Fibroblast of the conjunctiva (primary cell): ENCODE results near the gene CTNNA2.

Experiments used
- DNase-seq: peaks from one replicate; pipeline ENCODE4 v3.0.0-alpha.2; 2010; ENCODE audit warnings: low read depth

Gene CTNNA2

DNA sequence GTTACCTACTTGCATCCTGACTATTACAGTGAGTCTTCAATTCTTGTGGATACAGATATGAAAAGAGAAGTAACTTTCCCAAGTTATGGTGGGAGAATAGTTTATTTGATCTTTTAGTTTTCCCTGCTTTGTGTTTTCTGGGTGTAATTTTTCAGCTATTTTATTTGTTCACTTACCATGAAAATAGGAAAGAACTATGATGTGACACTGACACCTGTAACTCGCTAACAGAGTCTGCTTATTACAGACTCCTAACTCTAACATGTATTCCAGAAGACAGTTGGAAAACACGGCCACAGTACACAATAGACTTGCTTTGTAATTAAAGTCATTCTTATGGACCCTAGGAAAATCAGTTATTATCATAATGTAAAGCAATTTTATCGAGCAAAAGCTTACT is 468.5 kb downstream of the CTNNA2 start:
- no peak for DNase-seq

DNA sequence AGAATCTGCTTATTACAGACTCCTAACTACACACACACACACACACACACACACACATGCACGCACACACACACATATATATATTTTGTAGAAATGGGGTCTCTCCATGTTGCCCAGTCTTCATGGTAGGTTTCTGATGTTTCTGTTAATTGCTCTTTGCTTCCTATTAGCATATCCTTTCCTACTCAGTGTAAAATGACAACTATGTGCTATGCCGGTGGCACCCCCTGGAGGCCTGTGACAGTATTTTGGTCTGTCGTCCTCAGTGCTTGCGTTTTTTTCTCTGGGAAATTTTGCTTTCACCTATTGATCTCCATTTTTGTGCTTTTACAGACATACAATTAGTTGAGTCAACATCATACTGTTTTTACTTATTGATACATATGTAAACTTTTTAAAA is 469.6 kb downstream of the CTNNA2 start:
- no peak for DNase-seq

DNA sequence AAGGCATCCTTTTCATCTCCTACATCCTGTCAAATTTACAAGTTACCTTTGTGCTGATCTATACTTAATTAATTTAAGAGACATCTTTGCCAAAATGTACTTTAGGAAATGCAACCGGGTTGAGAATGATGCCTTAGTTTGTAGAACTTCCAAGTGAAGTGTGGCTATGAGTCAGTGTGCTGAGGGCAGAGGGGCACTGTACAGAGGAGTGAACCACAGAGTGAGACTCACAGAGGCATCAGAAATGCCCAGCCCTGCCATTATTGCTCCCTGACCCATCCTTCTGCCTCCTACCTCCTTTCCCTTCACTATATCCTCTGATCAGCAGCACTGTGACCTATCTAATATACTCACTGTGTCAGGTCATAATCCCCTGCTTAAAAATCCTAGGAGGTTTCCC is 471.6 kb downstream of the CTNNA2 start:
- DNase-seq, result no peak

DNA sequence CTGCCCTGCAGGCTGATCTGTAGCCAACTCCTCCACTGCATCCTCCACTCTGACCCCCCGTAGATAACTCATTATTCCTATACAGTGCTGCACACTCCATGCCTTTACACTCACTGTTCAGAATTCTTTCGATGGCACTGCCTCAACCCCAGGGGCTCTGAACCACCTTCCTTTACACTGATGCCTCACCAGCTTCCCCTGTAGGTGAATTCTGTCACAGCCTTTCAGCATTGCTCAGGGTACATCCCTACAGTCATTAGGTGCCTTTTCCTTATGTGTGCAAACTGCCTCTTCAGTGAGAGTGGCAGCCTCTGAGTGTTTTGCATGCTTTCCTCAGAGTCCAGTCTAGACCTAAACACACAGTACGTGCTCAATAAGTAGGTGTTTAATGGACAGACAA is 472.3 kb downstream of the CTNNA2 start:
- DNase-seq, result no peak

DNA sequence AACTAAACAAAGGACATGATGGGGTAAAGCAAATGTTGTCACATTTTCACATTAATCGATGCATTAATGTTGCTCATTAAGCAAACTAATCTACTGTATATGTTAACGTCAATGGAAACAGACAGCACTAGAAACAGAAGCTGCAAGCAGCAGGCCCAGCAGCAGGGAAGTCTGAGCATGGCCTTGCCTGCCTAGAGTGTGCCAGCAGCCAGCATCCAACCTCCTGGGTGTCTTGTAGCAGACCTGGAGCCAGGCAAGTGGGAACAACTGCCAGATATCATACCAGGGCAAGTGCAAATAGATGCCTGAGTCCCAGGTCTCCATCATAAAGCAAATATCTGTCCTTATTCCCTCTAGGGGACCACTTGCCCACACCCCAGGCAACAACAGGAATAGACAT is 472.7 kb downstream of the CTNNA2 start:
- DNase-seq, result no peak

DNA sequence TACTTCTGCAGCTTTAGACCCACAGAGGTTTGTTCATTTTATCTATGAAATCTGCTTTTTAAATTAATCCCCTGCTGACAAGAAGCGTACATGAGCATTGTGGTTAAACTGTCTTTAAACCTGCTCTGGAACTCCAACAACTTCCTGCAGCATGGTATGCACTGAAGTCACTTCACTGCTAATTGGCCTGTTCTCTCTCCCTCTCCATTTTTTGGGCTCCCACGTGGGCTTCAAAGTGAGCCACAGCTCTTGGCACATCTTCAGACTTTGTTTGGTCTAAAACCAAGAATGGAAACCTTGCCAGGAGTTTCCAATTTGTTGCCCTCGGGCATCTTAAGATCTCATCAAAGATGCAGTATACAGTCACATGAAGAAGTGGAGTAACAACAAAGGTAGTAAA is 480.3 kb downstream of the CTNNA2 start:
- no peak for DNase-seq

DNA sequence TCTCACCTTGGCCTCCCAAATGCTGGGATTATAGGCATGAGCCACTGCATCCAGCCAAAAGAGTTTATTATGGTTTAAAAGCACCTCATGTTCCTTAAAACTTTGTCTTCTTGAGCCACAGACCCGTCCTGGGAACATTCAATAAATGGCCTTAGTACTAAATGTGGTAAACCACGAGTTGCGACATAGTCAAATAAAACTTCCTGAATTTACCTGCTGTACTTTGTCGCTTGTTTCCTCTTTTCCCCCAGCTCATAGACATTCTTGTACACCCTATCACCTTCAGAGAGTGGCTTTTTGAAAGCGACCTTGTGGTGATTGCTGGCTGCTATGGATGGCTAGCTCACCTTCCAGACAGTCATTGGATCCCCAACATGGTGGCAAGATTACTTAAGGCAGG is 481.3 kb downstream of the CTNNA2 start:
- no peak for DNase-seq

DNA sequence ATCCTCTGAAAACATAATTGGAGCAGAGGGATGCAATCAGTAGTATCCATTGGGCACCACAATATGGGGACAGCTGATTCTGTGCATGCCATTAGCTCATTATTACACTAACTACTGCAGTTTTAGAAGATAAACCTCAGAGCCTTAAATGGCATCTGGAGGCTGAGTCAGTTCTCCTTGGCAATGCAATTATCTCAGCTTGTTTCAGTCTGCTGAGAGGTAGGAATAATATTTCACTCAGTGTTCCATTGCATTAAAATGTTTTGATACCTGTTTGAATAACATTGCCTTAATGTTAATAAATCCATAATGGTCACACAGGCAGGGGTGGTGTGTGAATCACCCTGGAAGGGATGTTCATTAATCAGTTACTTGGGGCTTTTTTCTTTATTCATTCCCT is 482.1 kb downstream of the CTNNA2 start:
- DNase-seq, result no peak

DNA sequence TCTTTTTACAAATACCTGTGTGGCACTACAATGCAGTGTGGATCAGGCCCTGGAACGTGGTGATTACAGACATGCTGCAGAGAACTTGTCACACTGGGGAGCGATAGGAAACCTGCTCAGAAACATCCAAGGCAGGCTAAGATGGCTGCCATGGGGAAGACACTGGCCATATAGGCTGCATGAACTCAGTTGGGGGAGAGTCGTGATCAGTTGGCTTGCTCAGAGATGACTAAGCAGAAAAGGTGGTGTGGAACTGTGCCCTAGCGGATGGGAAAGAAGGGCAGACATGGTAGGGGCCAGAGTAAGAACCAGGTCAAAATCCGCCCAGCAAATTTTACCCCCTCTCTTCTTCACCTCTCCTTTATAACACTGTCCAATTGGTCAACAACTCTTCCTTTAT is 483.9 kb downstream of the CTNNA2 start:
- no peak for DNase-seq

DNA sequence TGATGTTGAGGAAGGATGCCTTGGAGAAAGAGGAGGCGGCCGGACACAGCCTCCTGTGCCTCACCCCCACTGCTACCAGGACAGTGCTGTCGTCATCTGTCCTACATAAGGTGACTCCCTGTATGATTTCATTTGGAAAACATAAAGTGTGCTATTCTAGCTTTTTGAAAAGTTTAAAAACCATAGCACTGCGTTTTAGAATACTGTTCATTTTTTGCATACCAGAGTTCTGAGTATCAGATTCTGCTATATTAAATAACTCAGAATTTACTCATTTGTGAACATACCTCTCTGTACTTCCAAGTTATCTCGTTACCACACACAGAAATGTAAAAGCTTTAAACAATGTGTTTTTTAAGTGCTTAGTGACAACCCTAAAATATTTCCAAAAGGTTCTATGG is 488.9 kb downstream of the CTNNA2 start:
- no peak for DNase-seq

DNA sequence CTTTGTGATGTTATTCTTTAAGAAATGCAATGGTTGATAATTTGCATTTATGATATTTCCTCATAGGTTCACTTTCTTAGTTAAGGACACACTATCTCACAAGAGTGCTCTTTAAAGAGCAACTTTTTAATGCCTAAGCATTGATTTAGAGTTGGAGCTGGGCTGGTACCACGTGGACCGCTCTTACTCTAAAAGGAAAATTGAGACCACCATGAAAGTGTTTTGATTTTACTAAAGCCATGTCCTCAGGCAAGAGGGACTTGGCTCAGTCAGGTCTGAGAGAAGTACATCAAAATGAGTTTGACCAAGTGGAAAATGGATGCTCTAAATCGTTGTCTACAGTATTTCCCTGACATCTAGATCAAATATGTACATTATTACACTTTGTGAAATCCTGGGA is 489.3 kb downstream of the CTNNA2 start:
- no peak for DNase-seq

DNA sequence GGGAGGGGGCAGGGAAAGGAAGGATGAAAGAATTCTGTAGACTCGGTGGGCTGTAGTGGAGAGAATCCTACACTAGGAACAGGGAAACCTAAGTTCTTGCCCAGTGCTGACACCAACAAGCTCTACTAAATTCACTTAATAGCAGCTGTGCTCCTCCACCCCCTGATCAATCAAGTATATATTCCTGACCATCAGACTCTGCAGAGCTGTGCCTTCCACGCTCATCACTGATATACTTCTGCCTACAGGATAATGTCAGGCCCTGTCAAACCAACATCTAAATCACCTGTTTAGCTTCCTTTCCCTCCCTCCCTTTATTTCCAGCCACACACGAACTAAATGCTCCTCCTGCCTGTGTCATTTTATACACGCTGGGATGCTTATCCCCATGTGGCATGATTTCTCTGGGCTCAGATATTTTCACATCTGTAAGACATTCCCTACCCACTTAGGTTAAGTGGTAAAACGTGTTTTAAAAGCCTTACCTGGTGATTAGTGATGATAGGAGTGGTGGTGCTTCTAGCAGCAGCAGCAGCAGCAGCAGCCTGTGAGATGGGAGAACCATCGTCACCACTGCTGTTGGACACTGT is 489.8 kb downstream of the CTNNA2 start:
- no peak for DNase-seq

DNA sequence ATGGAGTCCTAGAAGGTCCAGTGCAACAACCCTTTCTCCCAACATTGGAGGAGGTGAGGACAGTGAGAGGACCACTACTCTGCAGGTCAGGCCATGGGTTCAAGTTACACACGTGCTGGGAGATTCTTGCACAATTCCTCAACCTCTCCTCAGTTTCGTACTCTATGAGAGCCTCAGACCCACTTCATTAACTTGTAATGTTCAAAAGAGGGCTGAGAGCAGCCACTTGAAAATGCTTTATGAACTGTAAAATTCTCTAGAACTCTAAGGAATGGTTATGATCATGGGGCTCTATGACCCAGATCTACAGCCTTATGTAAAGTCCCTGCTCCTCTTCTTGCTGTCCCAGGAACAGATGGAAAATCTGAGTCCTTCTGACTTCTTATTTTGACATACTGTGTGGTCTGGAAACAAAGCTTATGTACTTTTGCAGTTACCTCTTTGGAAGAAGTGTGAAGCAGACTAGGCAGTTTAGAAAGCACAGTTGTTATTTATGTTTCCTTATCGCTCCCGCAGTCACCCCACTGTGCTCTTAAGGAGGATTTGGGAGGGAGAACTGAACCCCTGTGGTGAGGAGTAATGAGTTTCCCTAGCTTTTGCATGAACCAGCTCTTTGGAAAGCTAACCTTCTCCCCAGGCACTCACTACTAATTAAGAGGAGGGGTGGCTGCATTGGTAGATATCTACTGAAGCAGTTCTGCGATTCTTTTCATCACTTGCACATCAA is 495.1 kb downstream of the CTNNA2 start:
- DNase-seq, result no peak

DNA sequence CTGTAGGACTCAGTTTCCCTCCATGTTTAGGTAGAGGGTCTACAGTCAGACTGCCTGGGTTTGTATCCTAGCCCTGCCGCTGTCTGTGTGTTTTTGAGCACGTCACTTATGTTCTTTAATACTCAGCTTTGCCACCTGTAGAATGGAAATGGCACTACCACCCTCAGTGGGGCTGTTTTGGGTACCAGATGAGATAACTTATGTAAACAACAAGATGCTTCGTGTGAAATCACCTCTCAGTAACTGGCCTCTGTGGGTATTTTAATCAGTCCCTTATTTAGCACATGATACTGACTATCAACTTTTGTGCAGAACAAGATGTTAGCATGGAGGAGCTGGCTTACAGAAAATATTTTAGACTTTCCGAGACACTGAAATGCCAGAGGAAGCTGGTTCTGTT is 495.7 kb downstream of the CTNNA2 start:
- no peak for DNase-seq

DNA sequence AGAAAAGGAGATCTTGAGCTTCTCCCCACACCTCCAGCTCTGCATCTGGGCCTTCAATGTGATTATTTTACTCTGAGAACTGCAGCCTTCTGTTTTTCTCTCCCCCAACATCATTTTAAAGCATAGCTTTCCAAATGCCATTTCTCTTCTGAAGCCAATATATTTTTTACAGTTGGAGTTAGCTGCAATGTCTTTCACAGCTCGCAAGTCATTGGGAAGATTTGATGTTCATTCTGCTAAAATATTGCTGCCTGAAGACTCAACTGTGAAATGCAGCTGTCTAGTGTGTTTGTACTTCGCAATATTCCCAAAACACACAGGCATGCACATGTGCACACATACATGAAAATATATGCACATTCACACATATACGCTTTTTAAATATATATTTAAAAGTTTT is 496.4 kb downstream of the CTNNA2 start:
- no peak for DNase-seq

DNA sequence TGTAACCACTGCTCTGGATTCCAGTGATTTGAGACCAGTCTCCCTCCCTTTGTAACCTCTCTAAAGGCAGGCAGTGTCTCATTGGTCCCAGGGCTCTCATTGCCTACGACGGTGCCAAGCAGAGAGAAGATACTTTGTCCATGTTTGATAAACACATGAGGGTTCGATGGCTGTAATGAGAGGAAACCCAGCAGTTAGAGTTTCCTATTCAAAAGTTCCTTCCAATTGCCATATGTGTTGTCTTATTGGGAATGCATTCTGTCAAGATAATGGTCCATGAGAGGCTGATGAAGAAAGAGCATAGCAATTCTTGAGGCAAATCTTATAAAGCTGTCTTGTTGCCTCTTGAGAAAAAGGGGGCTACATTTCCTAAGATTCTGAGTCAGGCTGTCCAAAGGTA is 499.2 kb downstream of the CTNNA2 start:
- no peak for DNase-seq

DNA sequence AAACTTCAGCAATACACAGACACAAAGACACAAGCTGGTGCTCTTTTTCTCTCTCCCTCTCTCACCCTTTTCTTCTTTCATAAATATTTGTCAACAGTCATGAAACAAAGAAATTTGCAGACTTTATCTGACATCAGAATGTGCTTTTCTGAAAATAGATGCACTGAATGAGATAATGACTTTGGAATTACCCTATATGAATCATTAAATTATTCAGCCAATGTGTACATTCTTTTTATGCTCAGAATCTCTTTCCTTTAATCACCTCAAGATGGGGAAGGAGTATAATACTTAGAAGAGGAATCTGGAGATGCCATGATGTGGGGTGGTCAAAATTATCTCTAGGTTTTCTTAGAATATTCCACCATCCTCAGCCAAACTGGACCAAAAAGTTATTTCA is 501.8 kb downstream of the CTNNA2 start:
- no peak for DNase-seq

DNA sequence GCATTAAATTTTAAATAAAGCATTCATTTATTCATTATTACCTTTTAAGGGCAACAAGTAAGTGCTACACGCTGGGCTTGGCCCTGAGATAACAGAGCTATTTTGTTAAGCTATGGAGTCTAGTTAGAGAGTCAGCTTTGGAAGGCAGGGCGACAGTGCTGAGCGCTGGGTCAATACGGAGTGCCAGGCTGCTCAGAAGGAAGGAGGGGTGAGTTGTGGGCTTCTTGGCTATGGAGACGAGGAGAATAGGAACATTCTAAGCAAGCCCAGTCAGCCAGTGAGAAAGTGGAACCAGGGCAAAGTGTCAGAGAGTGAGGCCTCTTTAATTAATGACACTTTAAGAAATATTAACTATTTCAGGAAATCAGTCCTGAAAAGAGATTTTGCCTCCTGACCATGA is 503.3 kb downstream of the CTNNA2 start:
- no peak for DNase-seq

DNA sequence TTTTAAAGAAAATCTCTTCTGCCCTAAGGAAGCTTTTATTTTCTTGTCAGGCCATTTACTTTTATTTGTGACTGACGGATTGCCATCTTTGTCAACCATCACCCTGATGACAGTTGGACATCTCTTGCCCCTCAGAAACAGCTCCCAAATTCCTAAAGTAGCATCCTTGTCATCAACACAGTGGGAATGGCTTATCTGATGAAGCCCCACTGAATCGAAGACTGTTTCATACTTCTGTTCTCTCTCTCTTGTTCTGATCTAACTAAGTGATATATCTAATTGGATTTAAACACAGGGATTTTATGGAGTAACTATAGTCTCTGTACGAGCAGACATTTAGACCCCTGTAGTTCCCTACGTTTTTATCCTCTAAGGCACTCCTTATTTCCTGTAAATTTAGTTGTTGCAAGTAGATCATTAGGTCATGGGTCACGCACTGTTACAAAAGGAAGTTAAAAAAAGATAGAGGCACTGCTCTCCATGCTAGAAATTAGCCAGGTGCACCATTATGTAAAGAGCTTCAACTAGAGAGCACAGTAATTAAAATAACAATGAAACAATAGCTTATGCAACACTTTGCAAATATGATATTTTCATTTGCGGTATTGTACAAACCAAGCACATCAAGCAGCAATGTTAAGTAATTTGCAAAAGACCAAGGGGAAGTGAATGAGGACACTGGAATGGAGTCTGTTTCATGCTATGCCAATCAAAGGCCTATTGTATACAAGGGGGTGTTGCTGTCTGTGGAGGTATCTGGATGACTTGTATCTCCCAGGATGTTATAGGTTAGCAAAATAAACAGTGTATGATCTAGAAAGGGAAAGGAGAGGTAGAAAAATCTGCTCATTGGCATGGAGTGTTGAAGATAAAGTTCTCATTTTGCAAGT is 507.0 kb downstream of the CTNNA2 start:
- no peak for DNase-seq

DNA sequence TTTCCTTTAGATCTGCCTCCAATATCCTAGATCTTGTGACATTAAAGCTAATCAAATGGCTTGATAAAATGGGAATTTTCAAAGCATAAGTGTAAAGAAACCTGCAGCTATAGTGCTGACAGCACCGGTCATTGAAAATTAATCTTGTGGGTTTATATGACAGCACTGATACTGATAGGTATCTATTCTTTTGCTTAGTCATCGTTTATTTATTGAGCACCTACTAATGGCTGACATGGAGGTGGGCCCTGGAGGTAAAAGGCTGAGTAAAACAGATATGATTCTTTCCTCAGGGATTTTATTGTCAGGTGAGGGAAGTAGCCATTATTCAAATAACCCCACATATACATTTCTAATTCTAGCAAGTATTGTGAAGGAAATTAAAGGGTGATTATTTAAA is 509.2 kb downstream of the CTNNA2 start:
- DNase-seq, result no peak

DNA sequence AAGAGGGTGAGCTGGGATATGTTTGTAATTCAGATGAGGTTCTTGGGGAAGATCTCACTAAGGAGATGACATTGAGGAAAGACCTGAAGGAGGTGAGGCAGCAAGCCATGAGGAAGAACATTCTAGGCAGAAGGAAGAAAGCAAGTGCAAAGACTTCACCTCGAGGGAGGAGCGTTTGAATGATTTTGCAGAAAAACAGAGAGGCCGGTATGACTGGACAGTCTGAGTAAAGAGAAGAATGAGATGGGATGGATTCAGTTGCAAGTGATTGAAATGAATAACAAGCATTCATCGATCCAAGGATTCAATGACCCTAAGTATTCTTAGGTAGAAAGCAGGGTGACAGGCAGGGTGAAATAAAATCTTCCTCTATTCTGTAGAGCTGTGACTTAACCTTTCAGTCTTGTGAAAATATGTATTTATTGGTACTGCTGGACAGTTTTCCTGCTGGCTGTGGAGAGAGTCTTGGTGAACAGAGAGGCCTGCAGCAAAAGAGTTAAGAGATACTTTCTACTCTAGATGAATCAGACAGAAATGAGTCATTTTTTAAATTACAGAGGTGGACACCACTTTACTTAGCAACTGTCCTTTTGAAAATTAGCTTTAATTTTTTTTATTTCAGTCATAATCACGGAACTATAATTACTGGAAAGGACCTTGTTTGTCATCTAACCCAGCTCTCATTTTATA is 513.3 kb downstream of the CTNNA2 start:
- no peak for DNase-seq

DNA sequence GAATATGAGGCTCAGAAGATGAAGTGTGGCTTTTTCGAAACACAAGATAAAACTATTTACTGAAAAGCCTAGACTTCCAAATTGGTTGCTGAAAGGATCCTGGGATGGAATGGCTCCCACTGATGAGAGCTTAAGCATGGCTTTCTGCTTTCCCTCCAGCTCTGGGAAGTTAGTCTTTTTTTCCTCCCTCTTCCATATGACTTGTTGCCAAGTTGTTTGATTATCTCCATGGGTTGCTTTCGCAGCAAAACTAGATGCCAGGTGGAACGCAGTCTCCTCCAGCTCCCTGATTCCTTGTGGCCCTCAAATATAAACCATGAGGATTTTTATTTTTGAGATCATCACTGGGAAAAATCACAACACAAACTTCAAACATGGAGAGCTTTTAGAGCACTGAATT is 515.2 kb downstream of the CTNNA2 start:
- DNase-seq, result no peak

DNA sequence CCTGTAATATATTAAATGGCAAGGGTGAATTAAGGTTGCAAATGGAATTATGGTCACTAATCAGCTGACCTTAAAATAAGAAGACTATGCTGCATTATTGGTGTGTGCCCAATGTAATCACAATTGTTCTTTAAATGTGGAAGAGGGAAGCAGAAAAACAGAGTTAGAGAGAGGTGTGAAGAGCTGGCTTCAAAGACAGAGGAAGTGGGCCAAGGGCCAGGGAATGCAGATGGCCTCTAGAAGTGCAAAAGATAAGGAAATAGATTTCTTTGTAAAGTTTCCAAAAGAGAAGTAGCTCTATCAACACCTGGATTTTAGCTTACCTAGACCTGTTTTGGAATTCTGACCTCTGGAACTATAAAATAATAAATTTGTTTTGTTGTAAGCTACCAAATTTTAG is 515.7 kb downstream of the CTNNA2 start:
- no peak for DNase-seq
